Transverse colon (tissue), 4 donors: ENCODE data around the gene SBNO1.

ENCODE experiments used
- POLR2A ChIP-seq: fragments of 450-650 bp; IDR thresholded peaks from one replicate; pipeline ENCODE4 v1.6.1; 2016; ENCODE audit warnings: antibody characterized with exemption, mild to moderate bottlenecking, moderate library complexity
- POLR2AphosphoS5 ChIP-seq, 3 donors: sonication (generic); formaldehyde crosslinking; IDR thresholded peaks; one replicate each; pipeline ENCODE4 v1.6.1; 2016; ENCODE audit warnings: antibody characterized with exemption in 3 of 3
- TF ChIP-seq, protein P1 (sequence below), 5 experiments: fragments of 200-600 bp in 3 of 5; fragments of 450-650 bp in 2 of 5; sonication (generic) in 3 of 5; IDR thresholded peaks; 1 replicate in 2 of 5; 2 replicates in 3 of 5; pipeline ENCODE4 v1.5.1; 2016 to 2017; ENCODE audit warnings: antibody characterized with exemption in 5 of 5, inconsistent platforms in 3 of 5, mild to moderate bottlenecking in 2 of 5, moderate library complexity in 1 of 5

DNA sequence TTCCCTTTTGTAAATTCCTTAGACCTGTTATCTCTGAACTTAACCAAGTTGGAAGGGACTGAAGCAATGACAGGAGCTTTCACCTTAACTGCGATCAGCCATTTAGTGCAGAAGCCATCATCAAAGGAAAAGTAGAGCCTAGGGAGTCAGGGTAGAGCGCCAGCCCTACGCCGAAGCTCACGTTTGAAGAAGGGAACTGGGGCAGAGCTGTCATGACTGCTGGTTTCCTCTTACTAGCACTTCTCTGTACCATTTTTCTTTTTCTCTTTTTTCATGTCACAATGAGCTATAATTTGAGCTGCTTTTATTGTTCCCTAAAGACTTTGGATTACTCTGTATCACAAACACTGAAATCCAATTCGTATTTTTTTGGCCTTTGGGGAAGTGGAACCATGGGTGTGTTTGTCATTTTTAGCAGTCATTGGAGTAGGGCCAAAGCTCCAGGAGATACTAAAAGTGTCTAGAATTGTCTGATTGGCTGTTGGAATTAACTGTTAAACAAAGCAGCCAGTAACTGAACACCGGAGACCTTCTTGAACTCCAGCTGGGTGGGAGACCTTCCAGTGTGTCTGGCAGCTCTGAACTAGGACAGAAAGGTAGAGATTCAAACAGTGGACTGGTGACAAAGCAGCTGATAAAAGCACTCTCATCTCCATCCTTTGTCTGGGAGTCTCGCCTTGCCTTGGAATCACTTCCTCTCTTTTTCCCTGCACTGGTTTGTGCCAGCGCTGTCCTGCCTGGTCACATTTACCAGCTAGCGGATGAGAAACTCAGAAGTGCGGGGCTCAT, 122.3 kb downstream of the SBNO1 start:
- TF ChIP-seq, protein P1, sequence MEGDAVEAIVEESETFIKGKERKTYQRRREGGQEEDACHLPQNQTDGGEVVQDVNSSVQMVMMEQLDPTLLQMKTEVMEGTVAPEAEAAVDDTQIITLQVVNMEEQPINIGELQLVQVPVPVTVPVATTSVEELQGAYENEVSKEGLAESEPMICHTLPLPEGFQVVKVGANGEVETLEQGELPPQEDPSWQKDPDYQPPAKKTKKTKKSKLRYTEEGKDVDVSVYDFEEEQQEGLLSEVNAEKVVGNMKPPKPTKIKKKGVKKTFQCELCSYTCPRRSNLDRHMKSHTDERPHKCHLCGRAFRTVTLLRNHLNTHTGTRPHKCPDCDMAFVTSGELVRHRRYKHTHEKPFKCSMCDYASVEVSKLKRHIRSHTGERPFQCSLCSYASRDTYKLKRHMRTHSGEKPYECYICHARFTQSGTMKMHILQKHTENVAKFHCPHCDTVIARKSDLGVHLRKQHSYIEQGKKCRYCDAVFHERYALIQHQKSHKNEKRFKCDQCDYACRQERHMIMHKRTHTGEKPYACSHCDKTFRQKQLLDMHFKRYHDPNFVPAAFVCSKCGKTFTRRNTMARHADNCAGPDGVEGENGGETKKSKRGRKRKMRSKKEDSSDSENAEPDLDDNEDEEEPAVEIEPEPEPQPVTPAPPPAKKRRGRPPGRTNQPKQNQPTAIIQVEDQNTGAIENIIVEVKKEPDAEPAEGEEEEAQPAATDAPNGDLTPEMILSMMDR (IDR thresholded peaks at IDR 0.05): no peak
- TF ChIP-seq POLR2AphosphoS5 (IDR thresholded peaks at IDR 0.05) (no peak), POLR2A (no peak)
